HG03196 (cell line): ENCODE data around the gene MROH7.

Source experiments
- ATAC-seq: cut with Tn5 transposase; IDR thresholded peaks from one replicate; pipeline ENCODE4 v1.9.1; 2021; ENCODE audit not compliant: unreplicated experiment

MROH7 gene

DNA sequence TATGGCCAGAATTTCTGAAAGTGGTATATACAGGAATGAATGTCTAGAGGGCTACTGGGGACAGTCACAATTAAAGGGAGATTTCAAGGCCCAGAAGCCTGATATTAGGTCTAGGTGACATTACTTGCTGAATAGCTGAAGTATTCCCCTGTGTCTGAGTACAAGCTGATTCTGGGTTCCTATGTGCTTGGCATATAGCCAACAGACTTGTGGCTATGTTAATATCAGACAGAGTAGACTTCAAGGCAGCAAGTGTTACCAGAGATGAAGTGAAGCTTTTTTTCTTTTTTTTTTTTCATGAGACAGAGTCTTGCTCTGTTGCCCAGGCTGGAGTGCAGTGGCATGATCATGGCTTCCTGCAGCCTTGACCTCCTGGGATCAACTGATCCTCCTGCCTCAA is 82.4 kb downstream of the MROH7 start:
- no peak for ATAC-seq

DNA sequence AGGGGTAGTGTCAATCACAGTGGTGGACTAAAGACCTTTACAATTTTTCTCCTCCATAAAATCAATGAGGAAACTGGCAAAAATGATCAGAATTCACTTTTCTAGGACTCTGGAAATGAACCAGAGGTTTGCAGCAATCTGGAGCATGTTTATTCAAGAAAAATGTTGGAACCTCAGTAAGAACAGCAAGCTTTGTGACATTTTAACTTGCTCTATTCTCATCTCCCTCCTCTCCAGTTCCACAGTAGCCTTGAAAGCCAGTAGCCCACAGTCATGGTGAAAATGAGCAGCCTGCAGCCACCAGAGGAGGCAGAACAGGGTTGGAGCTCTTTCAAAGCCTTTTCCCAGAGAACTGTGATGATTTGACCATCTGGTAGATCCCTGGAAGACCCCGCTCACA is 83.2 kb downstream of the MROH7 start:
- ATAC-seq: no peak

- ATAC-seq: no peak
These were observed 86.4 kb downstream of the MROH7 start for GRCh38 chr1:54728027-54728426.

DNA sequence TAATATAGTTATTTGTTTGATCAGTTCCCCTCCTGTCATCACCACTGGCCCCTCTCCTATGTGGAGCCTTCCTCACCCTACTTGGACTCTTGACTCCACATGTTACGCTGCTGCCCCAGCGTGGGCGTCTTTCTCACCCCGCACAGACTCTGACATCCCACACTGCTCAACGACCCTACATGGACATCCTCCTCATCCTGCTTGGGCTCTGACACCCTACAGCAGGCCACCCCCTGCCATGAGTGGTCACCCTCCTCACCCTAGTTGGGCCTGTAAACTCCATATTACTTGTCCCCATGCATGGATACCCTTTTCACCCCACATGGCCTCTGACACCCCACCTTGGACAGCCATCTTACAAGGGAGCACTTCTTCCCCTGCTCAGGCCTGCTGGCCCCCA is 95.1 kb downstream of the MROH7 start:
- ATAC-seq: no peak

DNA sequence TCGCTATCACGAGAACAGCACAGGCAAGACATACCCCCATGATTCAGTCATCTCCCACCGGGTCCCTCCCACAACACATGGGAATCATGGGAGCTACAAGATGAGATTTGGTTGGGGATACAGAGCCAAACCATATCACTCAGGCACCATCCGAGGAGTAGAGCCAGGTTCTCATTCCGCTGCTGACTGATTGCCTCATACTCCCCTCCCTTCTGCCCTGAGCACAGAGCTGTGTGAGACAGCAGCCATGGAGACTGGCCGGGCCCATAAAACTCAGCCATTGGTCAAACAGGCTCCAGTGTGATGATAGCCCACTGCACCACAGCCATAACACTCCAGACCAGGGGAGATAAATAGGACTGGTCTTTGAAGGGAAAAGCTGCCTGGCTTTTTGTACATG is 96.7 kb downstream of the MROH7 start:
- no peak for ATAC-seq

- ATAC-seq: no peak
These were observed 99.9 kb downstream of the MROH7 start for GRCh38 chr1:54741531-54741930.

DNA sequence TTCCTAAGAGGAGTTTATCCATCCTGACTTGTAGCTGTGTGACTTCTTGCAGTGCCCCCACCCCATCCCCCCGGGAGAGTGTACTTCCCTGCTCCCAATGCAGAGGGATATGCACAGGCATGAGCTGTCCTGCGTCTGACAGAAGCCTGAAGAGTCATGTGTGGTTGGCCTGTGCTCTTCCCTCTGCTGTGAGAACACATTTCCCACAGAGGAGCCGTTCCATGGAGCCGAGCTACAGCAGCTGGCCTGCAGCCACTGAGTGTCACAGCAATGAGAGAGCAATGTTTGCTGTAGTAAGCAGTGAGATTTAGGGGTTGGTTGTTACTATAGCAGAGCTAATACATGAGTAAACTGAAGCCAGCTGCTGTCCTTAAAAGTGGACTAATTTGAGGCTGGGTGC is 100.7 kb downstream of the MROH7 start:
- no peak for ATAC-seq

DNA sequence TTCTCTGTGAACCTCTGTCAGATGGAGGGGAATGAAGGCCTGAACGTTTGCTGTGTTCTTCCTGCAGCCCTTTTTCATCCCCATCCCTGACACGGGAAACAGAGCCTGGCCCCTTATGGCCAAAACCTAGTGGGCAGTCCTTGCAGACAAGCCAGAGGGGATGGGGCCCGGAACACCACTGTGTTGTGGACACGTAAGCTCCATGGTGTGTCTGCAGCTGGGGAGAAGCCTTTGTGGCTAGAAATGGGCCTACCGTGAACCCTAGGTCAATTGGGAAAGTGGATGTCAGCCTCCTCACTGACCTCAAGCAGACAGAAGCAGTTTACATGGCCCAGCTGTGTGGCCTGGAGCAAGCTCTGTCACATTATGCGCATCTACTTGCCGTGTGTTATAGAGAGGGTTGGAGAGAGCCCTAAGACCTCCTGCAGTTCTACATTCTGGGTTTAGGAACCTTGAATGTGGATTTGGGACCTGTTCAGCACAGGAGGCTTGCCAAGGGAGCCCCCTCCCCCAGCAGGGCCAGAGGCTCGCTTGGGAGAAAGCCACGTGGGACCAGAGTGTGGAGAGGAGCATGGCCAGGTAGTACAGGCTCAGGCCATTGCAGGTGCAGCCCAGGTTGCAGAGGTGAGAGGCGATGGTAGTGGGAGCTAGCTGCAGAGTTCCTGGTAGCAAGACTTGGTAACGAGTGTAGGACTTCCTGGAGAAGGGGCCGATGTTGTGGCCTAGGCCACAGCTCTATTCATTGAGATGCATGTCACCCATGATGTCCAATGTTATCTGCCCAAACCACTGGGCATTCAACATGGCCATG is 102.0 kb downstream of the MROH7 start:
- ATAC-seq: no peak

DNA sequence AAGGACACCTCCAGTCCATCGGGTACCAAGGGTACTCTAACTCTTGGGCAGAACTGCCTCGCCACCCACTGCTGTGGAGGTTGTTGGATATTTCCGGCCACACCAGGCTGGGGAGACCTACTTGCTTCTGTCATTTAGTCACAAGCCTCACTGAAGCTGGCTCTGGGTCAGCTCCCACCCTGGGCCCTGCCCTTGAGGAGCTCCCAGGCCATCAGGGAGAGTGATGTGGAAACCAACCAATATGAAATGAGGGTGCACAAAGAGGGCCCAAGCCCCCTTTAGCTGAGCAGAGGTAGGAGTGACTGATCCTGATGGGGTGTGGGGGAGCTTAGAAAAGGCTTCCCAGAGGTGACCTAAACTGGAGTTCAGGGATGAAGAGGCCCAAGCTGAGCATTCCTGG is 103.1 kb downstream of the MROH7 start:
- ATAC-seq: no peak

DNA sequence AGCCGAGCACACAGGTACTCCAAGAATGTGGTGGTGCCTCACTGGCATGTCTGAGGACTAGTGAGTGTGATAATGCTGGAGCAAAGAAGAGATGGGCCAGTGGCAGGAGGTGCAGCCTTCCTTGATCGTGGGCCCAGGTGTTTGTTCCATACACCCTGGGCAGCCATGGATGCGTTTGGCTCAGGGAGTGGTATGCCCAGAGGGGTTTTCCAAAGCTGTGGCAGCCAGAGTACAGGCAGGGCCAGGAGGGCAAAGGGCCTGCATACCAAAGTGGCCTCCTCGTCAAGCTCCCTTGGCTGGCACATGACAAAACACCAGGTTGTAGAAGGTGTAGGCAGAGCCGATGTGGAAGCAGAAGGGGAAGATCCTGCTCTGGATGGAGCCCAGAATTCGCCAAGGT is 103.7 kb downstream of the MROH7 start:
- no peak for ATAC-seq

DNA sequence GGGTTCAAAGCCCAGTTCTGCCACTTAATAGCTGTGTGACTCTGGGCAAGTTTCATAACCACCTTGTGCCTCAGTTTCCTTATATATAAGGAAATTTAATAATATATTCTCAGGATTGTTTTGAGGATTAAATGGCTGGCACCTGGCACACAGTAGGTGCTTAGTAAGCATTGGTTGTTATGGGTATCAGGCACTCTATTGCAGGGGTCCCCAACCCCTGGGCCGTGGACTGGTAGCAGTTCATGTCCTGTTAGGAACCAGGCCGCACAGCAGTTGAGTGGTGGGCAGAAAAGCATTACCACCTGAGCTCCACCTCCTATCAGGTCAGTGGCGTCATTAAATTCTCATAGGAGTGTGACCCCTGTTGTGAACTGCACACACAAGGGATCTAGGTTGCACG is 104.3 kb downstream of the MROH7 start:
- ATAC-seq: no peak

DNA sequence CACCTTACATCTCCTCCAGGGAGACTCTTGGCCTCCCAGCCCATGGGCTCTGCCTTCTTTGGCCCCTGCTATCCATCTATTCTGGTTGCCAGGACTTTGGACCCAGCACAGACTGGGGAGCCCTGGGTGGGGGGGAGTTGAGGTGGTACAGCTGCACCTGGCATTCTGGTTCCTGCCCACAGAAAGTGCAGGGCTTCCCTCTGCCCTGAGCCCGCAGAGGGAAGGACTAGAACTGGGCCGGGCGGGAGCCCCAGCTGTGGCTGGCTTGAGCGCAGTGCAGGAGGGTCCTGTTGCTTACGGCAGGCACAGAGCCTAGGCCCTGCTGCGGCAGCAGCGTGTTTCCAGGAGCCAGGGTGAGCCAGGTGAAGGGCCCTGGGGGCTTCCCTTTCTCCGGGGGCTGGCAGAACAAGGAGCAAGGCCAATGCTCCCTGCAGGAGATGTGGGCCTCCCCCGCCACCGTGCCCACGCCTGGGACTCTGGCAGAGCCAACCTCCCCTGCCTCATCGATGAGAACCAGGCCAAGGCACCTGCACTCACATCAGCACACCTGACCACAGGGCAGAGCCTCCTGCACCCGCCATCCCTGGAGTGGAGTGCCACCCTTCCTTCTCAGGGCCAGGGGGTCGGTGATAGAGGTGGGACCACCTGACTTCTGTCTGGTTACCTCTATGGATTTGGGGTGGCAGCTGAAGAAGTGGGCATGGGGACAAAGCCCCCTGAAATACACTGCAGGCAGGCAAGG is 106.7 kb downstream of the MROH7 start:
- ATAC-seq: no peak

DNA sequence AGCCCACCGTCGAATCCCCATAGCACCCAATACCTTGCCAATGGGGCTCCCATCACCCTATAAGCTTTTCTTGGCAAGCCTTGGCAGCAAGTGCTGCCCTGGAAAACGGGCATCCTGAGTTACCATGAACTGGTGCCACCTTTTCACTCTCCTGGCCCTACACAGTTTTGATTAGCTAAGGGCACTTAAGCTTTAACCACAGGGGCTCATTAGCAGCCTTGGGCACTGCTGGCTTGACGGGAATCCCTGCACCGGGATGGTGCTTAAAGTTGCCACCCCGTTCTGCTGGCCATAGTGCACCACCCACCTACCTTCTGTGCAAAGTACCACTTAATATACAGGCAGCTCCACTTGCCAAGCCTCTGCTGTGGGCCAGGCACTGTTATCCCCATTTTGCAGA is 109.0 kb downstream of the MROH7 start:
- no peak for ATAC-seq

DNA sequence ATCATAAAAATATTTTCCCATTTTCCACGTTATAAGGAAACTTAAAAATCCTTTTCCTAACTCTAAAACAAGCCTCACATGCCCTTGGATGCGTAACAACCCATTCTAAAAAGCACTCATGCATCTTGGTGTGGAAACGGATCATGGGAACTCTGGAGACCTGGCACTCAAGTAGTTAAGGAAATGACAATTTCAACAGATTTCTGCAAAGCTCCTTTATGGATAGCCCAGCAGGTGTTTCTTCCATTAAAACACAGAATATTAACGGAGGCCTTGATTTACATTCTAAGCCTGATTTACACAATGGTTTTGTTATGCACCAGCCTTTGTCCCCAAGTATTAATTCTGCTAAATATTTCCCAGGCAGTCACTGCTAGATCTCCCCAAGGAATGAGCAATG is 109.8 kb downstream of the MROH7 start:
- ATAC-seq: no peak

DNA sequence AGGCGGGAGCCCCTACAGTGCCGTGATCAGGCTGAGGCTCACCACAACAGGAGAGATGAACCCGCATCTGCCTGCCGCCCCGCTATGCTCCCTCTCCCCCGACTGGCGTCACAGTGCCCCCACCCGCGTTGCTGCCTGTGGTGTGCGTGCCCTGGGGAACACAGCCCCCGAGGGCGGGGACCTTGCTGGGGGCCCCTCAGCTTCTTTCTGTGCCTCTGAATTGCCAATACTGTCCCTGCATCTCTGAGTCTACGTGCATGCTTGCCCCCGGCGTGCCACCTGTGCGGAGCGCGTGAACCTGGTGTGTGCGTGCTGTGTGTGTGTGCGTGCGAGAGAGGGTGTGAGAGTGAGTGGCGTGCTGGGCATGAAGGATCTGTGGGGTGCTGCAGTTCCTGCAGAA is 112.5 kb downstream of the MROH7 start:
- ATAC-seq: no peak

- ATAC-seq: no peak
These were observed 113.1 kb downstream of the MROH7 start for GRCh38 chr1:54754486-54755285.

DNA sequence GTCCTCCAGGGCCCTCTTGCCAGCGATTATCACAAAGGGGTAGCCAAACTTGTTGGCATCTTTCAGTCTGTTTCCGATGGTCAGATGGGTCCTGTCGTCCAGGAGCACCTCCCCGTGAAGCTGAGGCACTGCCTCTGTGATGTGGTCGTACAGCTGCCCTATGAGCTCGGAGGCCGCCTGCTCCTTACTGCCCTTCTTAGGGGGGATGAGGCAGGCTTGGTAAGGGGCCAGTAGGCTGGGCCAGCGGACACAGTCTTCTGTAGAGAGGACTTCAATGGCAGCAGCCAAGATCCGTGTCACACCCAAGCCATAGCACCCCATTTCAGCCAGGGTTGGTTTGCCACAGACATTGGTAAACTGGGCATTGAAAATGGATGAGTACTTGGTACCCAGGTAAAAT is 116.2 kb downstream of the MROH7 start:
- ATAC-seq: no peak

GRCh38 chr1:54758678-54759348 is 117.2 kb downstream of the MROH7 start:
- no peak for ATAC-seq
